Upper lobe of left lung (tissue), 4 donors: Measurements from ENCODE around the gene GIMAP2.

ENCODE experiments used
- CTCF ChIP-seq, 6 experiments: fragments of 450-650 bp in 4 of 6; fragments of 200-600 bp in 2 of 6; sonication (generic) in 2 of 6; IDR thresholded peaks; one replicate each; pipeline ENCODE4 v1.5.1; 2016 to 2019; ENCODE audit warnings: antibody characterized with exemption in 6 of 6
- EP300 ChIP-seq, 4 donors: sonication (generic); formaldehyde crosslinking; IDR thresholded peaks; one replicate each; pipeline ENCODE4 v1.5.1; 2017; ENCODE audit warnings: antibody characterized with exemption in 4 of 4, control low read depth in 2 of 4
- POLR2A ChIP-seq, 4 donors: fragments of 450-650 bp; IDR thresholded peaks; one replicate each; pipeline ENCODE4 v1.5.1; 2016 to 2017; ENCODE audit warnings: antibody characterized with exemption in 4 of 4, mild to moderate bottlenecking in 2 of 4

DNA sequence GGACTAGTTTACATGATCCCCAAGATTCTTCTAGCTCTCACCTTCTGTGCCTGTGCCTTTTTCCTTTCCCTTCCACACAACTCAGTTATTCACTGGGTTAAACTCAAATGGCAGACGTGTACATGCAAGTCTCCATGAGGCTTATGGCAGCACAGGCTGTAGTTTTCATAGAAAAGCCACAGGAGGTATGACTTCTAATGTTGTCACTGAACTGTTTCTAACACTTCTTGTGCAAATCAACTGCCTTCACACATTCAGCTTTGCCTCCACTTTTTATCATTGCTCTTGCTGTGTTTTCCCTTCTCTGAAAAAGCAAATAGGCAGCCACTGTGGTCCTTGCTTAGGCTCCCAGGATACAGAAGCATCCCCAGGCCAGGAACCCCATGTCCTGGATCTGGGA is 46.4 kb downstream of the GIMAP2 start:
- TF ChIP-seq CTCF (IDR thresholded peaks at IDR 0.05) (no peak), POLR2A (IDR thresholded peaks at IDR 0.05) (no peak), EP300 (IDR thresholded peaks at IDR 0.05) (no peak)
